HS-27A (cell line): ENCODE data around the gene ACSBG1.
"Not testable (repeated sequence)": the region's sequence is repeated elsewhere in the genome, so short reads cannot be mapped to it uniquely, and the experiment has no call there.

Experiments used
- DNase-seq: peaks from one replicate; pipeline ENCODE4 v3.0.0-alpha.2; 2012; ENCODE audit warnings: low read depth, missing footprints

The ACSBG1 gene

DNA sequence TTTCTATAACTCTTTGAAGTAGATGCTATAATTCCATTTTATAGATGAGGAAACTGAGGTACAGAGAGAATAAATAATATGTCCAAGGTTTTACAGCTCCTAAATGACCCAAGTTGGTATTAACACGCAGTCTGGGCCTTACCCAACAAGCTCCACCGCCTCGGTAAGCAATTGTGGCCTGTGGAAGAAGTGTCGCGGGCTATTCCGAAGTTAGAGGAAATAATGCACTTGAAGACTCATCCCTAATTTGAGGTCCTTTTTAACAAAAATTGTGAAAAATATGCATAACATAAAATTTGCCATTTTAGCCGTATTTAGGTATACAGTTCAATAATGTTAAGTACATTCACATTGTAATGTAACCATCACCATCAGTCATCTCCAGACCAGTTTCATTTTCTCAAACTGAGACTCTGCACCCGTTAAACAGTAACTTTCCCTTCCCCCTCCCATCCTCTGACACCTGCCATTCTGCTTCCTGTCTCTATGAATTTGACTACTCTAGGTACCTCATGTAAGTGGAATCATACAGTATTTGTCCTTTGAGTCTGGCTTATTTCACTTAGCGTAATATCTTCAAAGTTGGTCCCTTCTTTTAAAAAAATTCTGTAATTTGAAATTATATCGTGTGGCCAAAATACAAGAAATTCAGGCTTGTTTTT is 67.0 kb downstream of the ACSBG1 start:
- DNase-seq = no peak

DNA sequence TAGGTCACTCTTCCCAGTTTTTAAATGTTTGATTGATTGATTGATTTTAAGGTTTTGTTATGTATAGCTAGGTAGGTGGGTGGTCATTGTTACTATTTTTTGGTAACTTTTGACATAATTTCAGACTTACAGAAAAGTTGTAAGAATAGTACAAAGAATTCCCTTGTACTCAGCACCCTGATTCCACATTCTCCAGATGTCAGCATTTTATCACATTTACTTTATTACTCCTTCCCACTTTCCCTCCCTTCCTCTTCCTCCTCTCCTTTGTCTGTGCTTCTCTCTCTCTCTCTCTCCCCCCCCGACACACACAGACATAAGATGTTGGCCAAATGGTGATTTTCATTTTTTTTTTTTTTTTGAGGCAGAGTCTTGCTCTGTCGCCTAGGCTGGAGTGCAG is 70.4 kb downstream of the ACSBG1 start:
- DNase-seq = no peak

DNA sequence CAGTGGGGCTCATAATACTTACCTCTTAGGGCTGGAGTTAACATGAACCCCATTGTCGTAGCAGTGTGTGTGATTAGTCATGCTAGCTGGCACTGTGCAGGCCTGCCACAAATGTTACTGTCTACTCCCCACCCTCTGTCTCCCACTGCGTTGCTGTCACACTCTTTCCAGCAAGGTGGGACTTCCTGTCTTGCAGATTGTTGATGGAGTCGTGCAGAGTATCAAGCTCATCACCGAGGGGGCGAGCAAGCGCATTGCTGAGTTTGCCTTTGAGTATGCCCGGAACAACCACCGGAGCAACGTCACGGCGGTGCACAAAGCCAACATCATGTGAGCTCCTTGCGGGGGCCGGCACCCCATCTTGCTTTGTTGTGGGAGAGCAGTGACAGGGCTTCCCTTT is 72.3 kb downstream of the ACSBG1 start:
- no peak for DNase-seq

DNA sequence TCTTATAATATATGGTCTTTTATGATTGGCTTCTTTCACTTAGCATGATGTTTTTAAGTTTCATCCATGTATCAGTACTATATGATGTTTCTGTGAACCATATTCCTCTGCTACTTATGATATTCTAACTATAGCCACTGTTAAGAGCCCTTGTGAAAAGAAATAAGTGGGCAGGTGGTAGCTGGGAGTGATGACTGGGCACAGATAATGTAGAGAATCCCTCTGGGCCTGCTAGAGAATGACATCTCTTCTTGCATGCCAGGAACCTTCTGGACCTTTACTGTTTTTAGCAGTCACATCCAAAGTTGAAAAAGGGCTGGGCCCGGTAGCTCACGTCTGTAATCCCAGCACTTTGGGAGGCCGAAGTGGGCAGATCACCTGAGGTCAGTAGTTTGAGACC is 75.0 kb downstream of the ACSBG1 start:
- DNase-seq = no peak

DNA sequence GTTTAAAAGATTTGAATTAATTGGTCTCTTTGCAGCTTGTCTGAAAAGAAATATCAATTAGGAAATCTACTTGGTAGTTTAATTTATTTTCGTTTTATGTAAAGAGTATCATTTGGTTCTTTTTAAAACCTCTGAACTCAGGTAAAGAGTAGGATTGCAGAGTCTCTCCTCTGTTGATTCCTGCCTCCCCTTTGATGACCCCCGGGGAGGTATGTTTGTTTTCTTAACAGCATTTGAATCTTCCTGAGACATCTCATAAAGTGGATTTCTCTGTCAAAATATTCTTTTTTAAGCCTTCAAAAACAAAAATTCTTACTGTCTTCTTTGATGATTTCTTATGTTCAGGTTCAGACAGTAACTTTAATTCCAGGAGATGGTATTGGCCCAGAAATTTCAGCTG is 77.2 kb downstream of the ACSBG1 start:
- no peak for DNase-seq

DNA sequence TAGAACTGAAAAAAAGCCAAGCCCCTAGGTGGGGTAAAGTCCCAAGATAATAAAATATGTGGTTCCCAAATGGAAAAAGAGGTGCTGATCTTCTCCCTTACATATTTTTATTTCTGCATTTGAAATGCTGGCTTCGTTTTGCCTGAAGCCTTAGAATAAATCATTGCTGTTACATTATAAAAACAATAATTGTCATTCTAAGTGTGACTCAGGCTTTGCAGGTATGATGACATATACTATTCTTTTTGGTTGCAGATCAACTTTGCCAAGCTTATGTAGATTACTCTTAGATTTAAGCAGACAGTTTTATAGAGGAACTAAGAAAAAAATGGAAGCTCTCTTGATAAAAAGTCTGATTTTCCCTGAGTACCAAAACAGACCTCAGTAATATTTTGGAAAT is 77.7 kb downstream of the ACSBG1 start:
- DNase-seq = no peak

DNA sequence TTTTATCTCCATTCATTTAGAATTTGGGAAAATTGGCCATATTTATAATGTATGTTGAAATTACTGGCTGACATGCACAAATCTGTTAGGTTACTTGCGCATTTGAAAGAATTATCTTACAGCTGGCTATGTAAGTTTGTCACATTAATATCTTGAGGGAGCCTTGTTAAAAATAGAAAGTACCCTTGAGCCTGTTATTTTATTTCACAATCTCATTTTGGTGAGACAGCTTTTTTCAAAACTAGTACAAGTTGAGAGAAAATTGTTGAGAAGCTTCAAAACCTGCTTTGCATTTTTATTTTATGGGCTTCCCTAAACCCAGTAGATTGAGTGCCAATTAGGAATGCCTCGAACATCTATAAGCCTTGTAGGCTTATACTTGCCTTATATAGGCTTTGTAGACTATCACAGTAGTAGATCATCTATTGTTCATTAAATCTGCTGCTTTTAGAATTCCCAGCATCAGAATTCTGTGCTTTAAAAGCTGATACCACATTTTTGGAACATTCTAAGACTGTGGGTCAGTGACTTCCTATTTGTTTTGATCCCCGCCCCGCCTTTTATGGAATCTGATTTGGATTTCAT is 78.9 kb downstream of the ACSBG1 start:
- no peak for DNase-seq

DNA sequence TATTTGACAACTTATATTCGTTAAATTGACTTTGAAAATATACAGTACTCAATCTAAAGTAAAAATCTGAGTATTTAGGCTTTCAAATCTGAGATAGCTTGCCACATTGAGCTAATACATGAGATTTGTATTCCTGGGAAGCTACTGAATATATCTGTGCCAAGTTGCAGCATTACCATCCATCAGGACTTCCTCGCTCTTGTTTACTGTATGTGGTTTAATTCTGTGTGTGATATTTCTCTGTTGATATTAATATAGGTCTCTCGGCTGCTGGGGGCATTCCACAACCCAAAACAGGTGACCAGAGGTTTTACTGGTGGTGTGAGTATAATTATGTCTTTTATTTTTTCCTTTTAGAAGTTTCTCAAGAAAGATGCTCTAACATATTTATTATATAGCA is 79.4 kb downstream of the ACSBG1 start:
- DNase-seq = no peak

DNA sequence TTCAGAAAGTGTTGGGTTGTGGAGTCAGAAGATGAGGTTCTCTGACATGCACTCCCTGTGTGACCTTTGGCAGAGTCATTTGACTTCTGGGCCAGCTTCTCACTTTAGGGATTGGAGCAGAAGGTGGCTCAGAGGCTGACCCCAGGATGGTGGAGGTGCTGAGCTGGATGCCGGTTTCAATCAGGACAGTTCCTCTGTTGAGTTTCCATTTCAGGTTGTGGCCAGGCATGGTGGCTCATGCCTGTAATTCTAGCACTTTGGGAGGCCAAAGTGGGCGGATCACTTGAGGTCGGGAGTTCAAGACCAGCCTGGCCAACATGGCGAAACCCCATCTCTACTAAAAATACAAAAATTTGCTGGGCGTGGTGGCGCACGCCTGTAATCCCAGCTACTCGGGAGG is 83.3 kb downstream of the ACSBG1 start:
- not testable (repeated sequence) for DNase-seq

DNA sequence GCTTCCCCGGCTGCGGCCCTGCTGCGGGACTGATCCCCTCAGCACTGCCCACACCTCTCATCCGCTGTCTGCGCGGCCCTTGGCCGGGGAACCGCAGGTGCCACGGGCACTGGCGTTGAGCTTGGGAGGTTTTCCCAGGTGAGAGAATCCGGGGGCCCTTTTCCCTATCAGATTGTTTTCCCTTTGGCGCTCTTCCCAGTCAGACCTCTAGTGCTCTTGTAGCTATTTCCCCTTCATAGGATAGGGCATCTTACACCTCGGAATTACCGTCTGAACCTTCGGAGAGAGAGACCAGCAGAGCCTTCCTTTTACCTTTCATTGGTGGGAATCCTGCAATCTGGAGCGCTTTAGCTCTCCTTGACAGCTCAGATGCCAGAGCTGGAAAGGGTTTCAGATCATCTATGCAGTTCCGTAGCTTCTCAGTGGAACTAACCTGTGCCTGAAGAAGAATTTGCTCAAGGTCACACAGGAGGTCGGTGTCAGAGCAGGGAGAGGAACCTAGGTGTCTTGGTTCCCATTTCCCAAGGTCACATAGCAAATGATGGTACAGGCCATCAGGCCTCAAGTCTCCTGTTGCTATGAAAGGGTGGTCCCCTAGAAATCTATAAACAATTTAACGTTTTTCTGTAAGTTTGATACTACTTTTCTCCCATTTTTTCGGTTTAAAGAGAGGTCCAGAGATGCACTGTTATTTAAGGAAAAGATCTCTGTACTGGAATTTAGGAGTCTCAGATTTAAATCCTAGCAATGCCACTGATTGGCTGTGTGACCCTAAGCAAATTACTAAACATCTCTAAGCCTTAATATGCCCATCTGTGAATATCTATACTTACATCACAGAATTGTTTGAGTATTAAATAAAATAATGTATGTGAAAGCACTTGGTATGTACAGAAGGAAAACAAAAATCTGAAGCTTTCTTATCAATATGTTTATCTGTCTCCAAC is 84.3 kb downstream of the ACSBG1 start:
- DNase-seq = no peak

DNA sequence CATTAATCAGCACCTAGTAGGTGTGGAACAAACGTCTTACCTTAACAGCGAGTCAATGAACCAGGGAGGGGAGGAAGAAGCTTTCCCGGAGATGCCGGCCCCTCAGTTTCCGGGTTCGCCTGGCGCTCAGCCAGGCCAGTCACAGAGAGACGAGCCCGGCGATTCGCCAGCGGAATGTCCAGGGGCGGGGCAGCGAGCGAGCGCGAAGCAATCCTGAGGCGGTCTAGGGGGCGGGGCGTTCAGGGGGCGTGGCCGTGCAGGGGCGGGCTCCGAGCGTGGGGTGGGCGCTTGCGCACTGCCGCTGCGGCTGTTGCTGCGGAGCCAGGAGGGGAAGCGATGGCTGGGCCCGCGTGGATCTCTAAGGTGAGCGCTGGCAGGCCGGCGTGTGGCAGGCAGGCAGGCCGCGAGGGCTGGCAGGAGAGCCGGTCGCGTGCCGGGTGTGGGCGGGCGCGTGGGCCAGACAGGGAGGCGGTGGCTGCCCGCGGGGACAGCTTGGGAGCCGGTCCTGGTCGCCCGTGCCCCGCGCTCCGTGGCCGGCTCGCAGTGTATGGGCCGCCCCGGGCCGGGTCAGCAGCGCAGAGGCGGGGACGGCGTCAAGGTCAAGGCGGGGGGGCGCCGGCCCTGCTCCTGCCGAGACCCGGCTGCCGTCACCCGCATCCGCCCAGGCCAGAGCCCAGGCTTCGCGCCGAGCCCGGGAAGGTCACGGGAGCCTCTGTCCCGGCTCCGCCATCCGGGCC is 85.1 kb downstream of the ACSBG1 start, which contains the start of gene IDH3A:
Gene IDH3A (plus strand): TSS at position 295 of the 737 bp plus-strand sequence. CDS start 42 bp downstream, at position 337.
- peak; percentile 90 for DNase-seq

DNA sequence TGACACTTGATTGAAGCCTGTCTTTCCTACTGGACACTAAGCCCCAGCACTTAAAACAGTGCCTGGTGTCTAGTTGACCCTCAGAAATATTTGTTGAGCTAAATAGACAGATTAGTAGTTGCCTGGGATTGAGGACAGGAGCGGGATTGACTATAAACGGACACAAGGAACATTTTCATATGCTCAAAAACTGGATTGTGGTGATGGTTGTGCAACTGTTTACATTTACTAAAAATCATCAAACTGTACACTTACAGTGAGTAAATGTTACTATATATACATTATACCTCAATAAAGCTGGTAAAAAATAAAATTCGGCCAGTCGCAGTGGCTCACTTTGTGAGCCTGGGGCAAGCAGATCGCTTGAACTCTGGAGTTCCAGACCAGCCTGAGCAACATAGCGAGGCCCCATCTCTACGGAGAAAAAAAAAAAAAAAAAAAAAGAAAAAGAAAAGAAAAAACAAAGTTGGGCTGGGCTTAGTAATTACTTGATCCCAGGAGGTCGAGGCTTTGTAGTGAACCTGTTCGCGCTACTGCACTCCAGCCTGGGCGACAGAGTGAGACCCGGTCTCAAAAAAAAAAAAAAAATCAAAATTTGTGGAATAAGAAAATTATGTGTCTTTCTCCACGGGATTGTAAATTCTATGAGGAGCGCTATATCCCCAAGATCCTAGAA is 85.8 kb downstream of the ACSBG1 start:
- no peak for DNase-seq

DNA sequence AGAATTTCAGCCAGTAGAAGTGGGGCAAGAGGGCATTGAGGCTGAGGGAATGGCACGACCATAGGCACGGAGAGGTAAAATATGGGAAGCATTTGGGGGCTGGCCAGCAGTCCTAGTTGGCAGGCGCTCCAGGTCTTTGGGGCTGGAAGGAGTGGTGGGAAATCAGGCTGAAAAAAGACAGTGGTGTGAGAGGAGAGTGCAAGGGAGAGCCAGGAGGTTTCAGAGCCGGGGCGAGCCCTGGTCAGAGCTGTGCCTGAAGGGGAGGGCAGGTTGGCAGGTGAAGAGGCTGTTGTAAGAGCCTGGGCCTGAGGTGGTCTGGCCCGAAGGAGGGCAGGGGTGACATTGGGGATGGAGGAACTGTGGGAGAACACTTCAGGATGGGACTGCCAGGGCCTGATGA is 86.8 kb downstream of the ACSBG1 start:
- no peak for DNase-seq

DNA sequence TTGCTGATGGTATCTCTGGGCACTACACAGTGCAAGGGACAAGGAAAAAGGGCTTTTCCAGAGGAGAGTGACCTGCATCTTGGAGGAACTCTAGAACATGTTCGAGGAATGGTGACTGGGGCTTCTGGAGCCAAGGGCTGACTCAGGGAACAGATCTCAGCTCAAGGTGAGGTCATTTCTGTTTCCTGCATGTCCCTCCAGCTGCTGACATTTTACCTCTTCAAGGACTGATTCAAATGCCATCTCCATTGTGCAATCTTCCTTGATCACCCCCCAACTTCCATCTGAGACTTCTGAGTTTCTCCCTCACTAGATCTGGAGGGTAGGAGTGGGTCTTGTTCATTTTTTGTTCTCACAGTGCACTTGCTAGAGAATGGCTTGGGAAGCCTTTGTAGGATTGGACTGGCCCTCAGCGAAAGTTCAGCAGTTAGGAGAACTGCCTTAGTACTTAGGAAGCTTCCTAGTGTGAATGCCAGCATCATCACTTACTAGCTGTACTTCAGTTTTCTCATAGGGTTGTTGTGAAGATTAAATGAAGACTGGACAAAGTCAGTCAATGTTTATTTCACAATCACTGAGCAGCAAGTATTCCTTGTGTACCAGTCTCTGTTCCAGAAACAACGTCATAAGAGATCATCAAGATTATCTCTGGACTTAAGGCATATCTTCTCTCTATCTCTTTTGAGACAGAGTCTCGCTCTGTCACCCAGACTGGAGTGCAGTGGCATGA is 87.8 kb downstream of the ACSBG1 start:
- no peak for DNase-seq

DNA sequence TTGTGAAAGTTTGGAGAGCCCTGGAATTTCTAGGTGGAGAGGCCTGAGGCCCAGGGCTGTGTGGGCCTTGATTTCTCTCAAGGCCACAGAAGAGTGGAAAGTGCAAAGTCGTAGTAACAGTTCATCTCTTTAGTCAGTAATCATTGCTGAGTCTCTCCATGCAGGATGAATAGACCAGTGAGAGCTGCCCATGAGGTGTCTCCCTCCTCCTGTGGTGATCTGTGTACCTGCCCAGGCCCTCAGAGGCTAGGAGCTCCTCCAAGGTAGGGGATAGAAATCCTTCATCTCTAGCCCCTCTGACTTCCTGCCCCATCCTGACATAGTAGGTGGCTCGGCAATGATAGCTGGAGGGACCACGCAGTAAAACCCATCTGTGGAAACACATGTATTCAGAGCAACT is 92.0 kb downstream of the ACSBG1 start:
- no peak for DNase-seq

DNA sequence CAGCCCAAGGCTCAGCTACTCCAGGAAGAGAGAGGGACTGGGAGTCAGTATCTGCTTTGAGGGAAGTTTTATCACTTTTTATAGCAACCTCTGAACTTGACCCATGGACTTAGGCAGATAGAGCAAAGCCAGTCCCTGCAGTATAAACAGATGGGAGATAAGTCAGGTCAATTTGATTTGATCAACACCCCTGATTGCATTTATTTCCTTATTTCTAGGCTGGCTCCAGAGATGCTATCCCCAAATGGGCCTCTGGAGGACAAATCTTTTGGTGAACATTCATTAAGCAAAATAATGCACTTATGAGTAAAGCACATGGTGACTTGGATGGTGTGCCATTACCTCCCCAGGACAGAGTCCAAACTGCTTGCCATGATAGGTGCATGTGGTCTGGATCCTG is 94.1 kb downstream of the ACSBG1 start:
- DNase-seq = no peak

DNA sequence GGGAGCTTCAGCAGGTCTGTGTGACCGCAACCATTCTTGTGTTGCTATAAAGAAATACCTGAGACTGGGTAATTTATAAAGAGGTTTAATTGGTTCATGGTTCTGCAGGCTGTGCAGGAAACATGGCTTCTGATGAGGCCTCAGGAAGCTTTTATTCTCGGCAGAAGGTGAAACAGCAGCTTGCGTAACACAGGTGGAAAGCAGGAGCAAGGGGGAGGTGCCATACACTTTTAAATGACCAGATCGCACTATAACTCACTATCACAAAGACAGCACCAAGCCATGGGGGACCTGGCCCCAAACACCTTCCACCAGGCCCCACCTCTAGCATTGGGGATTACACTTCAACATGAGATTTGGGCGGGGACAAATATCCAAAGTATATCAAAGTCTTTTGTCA is 94.8 kb downstream of the ACSBG1 start:
- no peak for DNase-seq

DNA sequence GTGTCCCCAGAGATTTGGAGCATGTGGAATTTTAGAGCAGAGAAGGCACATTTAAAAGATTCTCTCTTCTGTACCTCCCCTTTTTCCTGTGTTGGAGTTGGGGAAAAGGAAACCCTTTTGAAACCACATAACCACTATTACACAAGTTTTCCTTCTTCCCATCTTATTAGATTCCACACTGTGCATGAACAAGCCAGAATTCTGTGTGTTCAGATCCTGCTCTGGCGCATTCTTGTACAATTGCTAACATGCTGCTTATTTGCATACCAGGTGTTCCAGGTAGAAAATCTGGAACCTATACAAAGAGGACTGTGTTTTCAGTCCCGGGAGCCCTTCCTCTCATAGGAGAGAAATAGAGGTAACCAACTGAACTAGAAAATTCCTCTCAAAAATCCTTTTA is 100.6 kb downstream of the ACSBG1 start:
- DNase-seq = no peak

DNA sequence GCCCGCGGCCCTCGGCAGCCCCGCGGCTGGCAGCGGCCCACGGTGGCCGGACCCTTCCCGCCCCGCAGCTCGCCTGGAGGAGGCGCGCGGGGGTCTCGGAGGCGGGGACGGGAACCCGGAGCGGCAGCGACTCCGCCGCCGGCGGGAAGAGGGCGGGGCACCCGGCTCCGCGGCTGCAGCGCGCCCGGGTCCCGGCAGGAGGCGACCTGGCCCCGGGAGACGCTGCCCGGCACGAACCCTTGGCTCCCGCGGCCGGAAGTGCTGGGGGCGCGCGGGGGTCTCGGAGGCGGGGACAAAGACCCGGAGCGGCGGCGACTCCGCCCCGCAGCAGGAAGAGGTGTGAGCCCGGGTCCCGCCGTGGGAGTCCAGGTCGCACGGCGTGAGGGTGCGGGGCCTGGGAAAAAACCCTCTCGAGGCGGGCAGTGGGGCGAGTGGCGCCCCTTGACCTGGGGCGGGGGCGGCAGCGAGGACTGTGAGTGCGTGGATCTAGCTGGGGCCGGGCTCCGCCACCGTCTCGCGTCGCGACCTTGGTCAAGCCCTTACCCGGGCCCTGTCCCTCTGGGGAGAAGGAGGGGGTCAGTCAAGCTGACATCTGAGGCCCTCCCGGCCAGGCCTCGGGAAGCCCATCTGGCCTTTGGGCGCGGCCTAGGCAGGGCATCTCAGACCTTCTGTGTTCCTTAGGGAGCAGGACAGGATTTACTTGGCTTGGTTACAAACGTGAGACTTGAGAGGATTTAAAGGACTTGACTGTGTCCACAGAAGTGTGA is 102.9 kb downstream of the ACSBG1 start, which contains the start of gene CIB2:
Gene CIB2 (minus strand): TSS at position 151 of the 767 bp plus-strand sequence. CDS start 230 bp downstream, outside the sequence.
- DNase-seq = no peak
